ENCODE measurements around the gene CEMP1. TPM values are rescaled to one million over a fixed set of nuclear protein-coding genes. Genes with fewer than 3 reads are reported as not detected.

CEMP1 gene
- total RNA-seq, 1 donor from 2014 or later: not detected

DNA sequence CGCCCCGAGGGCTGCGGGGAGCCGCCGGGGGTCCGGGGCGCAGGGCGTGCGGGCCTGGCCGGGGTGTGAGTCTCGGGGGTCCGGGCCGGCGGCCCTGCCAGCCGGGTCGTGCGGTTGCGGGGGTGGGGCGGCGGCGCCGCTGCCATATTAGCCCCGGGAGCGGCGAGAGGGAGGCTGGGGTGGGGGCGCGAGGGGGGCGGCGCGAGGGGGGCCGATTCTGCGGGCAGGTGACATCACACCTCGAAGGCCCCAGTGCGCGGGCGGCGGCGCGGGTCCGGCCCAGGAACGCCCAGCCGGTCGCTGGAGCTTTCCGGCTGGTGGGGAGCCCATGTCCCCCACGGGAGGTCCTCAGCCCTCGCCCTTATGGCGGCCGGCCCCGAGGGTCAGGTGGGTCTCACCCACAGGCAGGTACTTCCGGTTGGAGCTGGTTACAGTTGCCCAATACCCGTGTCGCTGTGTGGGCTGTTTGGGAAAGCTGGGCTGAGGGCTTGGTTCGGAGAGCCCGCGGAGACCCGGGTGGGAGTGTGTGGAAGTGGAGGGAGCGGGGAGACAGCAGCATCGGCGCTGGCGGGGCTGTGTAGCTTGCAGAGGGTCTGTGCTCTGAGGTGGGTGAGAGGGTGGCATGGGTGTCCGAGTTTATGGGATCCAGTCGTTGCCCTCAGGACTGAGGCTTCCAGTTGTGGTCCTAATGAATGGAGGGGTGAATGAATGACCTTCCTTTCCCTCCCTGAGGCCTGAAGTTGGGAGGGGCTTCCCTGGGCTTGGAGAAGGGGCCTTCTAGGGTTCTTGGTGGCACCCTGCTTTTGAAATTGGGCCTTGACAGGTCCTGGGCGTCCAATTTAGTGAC lies 16.7 kb downstream of the CEMP1 start:
- Mint-ChIP-seq H3K27me3 (ENCODE audit: low read depth) (peaks cover 1% of the 10 kb centered on the region), H3K4me1 (peaks cover 53% of the 10 kb centered on the region), H3K27ac (ENCODE audit: unreplicated experiment) (peak overlapping the region; percentile 90), H3K36me3 (ENCODE audit: low read depth) (no peaks in the 10 kb centered on the region), H3K9me3 (no peaks in the 10 kb centered on the region), H3K4me3 (peak overlapping the region; percentile 96)
- no peak for DNase-seq (ENCODE audit: low read depth, low spot score)
- TF ChIP-seq, protein P1, sequence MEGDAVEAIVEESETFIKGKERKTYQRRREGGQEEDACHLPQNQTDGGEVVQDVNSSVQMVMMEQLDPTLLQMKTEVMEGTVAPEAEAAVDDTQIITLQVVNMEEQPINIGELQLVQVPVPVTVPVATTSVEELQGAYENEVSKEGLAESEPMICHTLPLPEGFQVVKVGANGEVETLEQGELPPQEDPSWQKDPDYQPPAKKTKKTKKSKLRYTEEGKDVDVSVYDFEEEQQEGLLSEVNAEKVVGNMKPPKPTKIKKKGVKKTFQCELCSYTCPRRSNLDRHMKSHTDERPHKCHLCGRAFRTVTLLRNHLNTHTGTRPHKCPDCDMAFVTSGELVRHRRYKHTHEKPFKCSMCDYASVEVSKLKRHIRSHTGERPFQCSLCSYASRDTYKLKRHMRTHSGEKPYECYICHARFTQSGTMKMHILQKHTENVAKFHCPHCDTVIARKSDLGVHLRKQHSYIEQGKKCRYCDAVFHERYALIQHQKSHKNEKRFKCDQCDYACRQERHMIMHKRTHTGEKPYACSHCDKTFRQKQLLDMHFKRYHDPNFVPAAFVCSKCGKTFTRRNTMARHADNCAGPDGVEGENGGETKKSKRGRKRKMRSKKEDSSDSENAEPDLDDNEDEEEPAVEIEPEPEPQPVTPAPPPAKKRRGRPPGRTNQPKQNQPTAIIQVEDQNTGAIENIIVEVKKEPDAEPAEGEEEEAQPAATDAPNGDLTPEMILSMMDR (conservative IDR thresholded peaks at IDR 0.05): no peak

DNA sequence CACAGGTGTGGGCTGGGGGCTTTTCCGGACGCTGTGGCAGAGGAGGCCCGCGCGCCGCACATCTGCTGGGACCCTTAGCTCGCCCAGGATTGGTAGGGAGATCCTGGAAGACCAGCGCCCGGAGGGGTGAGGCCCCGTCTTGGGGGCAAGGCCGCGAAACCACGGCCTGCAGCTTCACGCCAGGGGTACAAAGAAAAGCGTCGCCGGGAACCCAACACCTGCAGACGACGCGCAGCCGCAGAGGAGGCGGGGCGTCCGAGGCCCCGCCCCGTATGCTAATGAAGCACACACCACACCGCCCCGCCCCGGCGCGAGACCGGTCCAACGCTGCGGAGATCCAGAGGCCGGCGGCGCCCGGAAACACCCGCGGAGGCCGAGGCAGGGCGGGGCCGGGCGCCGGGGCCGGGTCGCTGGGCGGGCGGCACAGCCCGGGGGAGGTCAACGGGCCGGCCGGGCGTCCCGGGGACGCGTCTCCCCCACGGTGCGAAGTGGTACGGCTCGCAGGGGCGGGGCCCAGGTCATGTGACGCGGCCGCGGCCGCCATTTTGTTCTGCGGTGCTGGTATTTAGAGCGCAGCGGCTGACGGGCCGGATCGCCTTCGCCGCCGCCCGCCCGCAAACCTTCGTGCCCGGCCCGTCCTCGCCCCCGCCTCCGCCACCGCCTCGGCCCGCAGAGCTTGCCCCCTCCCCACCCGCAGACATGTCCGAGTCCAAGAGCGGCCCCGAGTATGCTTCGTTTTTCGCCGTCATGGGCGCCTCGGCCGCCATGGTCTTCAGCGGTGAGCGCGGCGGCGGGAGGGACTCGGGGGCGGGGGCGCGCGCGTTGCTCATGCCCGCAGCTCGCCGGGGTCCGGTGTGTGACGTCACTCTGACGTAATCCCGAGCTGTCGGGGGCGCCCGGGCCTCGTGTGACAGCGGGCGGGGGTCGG lies 17.5 kb downstream of the CEMP1 start, which contains the start of gene ATP6V0C:
Gene ATP6V0C (plus strand): TSS at position 548 of the 928 bp plus-strand sequence. CDS start 152 bp downstream, at position 700.
- Mint-ChIP-seq H3K4me3 (peak within 1 kb of the TSS; percentile 96), H3K4me1 (peaks cover 48% of the 10 kb centered on the region)
- peak; percentile 84 for DNase-seq (ENCODE audit: low read depth, low spot score)

GRCh38 chr16:2512735-2513404 lies 18.3 kb downstream of the CEMP1 start:
- peaks cover 48% of the 10 kb centered on the region for H3K4me1 Mint-ChIP-seq
- peak overlapping the region; percentile 98 for H3K27ac Mint-ChIP-seq (ENCODE audit: unreplicated experiment)
- no peaks in the 10 kb centered on the region for H3K9me3 Mint-ChIP-seq
- DNase-seq (ENCODE audit: low read depth, low spot score): no peak
- no peaks in the 10 kb centered on the region for H3K36me3 Mint-ChIP-seq (ENCODE audit: low read depth)
- peak overlapping the region; percentile 91 for H3K4me3 Mint-ChIP-seq
- H3K27me3 Mint-ChIP-seq (ENCODE audit: low read depth): no peaks in the 10 kb centered on the region
- TF ChIP-seq, protein P1 (conservative IDR thresholded peaks at IDR 0.05): peak; percentile 31

More for the DNA sequence above, 17.5 kb downstream of the CEMP1 start, which contains the start of gene ATP6V0C:
- H3K36me3 Mint-ChIP-seq (ENCODE audit: low read depth): no peaks in the 10 kb centered on the region
- H3K27me3 Mint-ChIP-seq (ENCODE audit: low read depth): no peaks in the 10 kb centered on the region
- no peaks in the 10 kb centered on the region for H3K9me3 Mint-ChIP-seq
- TF ChIP-seq, protein P1 (conservative IDR thresholded peaks at IDR 0.05): no peak
- peak within 1 kb of the TSS; percentile 98 for H3K27ac Mint-ChIP-seq (ENCODE audit: unreplicated experiment)

DNA sequence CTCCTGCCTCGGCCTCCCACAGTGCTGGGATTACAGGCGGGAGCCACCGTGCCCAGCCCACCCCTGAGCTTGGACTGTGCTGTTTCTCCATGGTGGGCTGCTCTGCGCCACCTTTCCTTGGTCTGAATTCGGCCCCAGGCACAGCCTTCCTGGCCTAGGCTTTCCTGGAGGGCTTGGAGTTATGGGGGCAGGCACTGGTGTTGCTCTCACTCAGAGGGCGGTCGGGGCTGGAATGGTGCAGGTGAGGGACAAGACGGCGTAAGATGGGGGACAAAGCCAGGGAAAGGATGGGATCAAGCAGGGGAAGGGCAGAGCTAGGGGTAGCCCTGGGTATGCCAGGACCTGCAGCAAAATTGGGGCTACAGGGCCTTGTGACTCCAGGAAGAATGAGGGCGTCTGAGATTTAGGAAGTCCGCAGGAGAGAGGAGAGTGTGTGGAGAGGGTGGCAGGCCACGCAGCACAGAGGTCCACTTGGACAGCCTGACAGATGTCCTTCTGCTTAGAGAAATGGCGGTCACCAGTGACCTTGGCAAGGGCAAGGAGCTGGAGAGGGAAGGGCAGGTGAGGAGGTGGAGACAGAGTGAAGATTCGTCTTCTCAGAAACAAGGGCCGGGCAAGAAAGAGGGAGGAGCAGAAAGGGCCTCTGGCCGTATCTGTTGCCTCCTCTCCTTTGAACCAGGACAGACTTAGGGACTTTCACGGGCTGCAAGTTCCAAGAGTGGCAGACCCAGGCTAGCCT lies 19.0 kb downstream of the CEMP1 start:
- Mint-ChIP-seq H3K9me3 (no peaks in the 10 kb centered on the region), H3K27ac (ENCODE audit: unreplicated experiment) (peak overlapping the region; percentile 62), H3K4me1 (peaks cover 44% of the 10 kb centered on the region), H3K27me3 (ENCODE audit: low read depth) (no peaks in the 10 kb centered on the region), H3K4me3 (peak overlapping the region; percentile 91), H3K36me3 (ENCODE audit: low read depth) (no peaks in the 10 kb centered on the region)
- DNase-seq (ENCODE audit: low read depth, low spot score): no peak
- TF ChIP-seq, protein P1 (conservative IDR thresholded peaks at IDR 0.05): no peak

All from neural crest cell (in vitro differentiated cells).